ENCODE data around the gene SYTL4.

GRCh38 chrX:100747090-100747489 is 15.2 kb upstream of the SYTL4 start:
- no peak for TF ChIP-seq CTCF (IDR thresholded peaks at IDR 0.05)
- no peak for TF ChIP-seq POLR2A (IDR thresholded peaks at IDR 0.05)

Measured in stomach (tissue), 4 donors.